Gastroesophageal sphincter (tissue), 4 donors: Measurements from ENCODE around the gene KCNH1. TPM values are rescaled to one million over a fixed set of nuclear protein-coding genes. Genes with fewer than 3 reads are reported as not detected.
"Not testable (repeated sequence)": the region's sequence is repeated elsewhere in the genome, so short reads cannot be mapped to it uniquely, and the experiment has no call there.

Experiments
- ATAC-seq: fragments of 150-250 bp; one replicate; pipeline ENCODE4 v1.9.1; 2016; ENCODE audit warnings: mild to moderate bottlenecking, moderate library complexity
- H3K27ac ChIP-seq, 4 donors: fragments of 200-600 bp; sonication (generic) in 3 of 4; 1 replicate in 3 of 4; 2 replicates in 1 of 4; pipeline ENCODE4 v1.5.1; 2016 to 2019
- H3K27me3 ChIP-seq: fragments of 200-600 bp; sonication (generic); one replicate; pipeline ENCODE4 v1.5.1; 2019
- H3K36me3 ChIP-seq, 2 donors: fragments of 200-600 bp; sonication (generic); one replicate each; pipeline ENCODE4 v1.5.1; 2019; ENCODE audit warnings: control low read depth in 1 of 2
- H3K4me1 ChIP-seq, 3 donors: fragments of 200-600 bp; sonication (generic); 1 replicate in 2 of 3; 2 replicates in 1 of 3; pipeline ENCODE4 v1.5.1; 2016 to 2019; ENCODE audit warnings: control low read depth in 2 of 3
- H3K4me3 ChIP-seq, 2 donors: fragments of 200-600 bp; sonication (generic); one replicate each; pipeline ENCODE4 v1.5.1; 2019; ENCODE audit warnings: mild to moderate bottlenecking in 1 of 2, moderate library complexity in 1 of 2
- H3K9me3 ChIP-seq, 3 donors: fragments of 200-600 bp; sonication (generic); one replicate each; pipeline ENCODE4 v1.5.1; 2017 to 2019; ENCODE audit warnings: control low read depth in 2 of 3
- EP300 ChIP-seq: sonication (generic); formaldehyde crosslinking; IDR thresholded peaks from one replicate; pipeline ENCODE4 v1.6.1; 2017; ENCODE audit warnings: antibody characterized with exemption, mild to moderate bottlenecking
- POLR2A ChIP-seq, 2 donors: fragments of 450-650 bp; IDR thresholded peaks; one replicate each; pipeline ENCODE4 v1.6.1; 2017; ENCODE audit warnings: antibody characterized with exemption in 2 of 2, mild to moderate bottlenecking in 2 of 2, moderate library complexity in 1 of 2
- POLR2AphosphoS5 ChIP-seq: sonication (generic); formaldehyde crosslinking; IDR thresholded peaks from one replicate; pipeline ENCODE4 v1.6.1; 2017; ENCODE audit warnings: antibody characterized with exemption
- WGBS, 2 donors: methylation state at CpG; one replicate each; pipeline ENCODE4 v1.1.5; 2018; ENCODE audit warnings: low coverage in 1 of 2; 5-methylcytosine and 5-hydroxymethylcytosine counted together
- total RNA-seq, 4 donors: library from RNA; depleted of rRNA; stranded (reverse); fragments of >200 nt; gene quantifications; one replicate each; pipeline ENCODE4 v1.1.0, GENCODE V29; 2016
- TF ChIP-seq, protein P1 (sequence below), 4 experiments: fragments of 200-600 bp in 2 of 4; fragments of 450-650 bp in 2 of 4; sonication (generic) in 1 of 4; IDR thresholded peaks; one replicate each; pipeline ENCODE4 v1.5.1; 2017 to 2019; ENCODE audit warnings: antibody characterized with exemption in 4 of 4, mild to moderate bottlenecking in 2 of 4, moderate library complexity in 2 of 4

Gene KCNH1
- total RNA-seq, 4 donors from 2014 or later = 0.15 to 2.3 (median 1.2) TPM

DNA sequence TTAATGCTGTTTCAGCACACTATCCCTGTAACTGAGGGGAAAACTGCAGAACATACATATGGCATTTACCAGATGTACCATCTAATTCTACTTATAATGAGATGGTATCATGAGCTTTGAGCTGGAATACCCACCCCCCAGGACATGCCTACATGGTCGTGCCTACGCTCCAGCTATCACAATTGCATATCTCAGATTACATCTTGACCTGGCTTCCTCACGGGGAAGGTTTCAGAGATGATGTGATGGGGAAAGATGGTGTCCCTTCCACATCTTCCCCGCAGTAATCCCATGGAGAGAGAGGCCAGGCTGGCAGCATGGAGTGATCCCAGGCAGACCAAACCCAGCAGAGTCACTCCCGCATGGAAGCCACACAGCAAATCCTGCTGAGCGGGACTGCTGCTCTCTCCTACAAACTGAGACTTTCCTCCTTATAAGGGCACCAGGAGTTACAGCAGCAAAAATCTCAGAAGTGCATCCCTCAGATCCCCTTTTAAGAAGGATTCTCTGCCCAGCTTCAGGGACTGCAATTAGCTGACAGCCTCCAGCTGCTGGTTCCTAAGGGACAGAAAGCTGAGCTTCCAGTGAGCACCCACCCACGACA is 67.1 kb downstream of the KCNH1 start:
- ATAC-seq = no peak
- no peaks in the 10 kb centered on the region for H3K36me3 ChIP-seq
- no peak overlapping the region for H3K4me3 ChIP-seq
- 48 to 60% methylated on average over 3 to 5 of the region's 7 CpGs for WGBS, 2 donors
- no peaks in the 10 kb centered on the region for H3K4me1 ChIP-seq
- TF ChIP-seq, protein P1, sequence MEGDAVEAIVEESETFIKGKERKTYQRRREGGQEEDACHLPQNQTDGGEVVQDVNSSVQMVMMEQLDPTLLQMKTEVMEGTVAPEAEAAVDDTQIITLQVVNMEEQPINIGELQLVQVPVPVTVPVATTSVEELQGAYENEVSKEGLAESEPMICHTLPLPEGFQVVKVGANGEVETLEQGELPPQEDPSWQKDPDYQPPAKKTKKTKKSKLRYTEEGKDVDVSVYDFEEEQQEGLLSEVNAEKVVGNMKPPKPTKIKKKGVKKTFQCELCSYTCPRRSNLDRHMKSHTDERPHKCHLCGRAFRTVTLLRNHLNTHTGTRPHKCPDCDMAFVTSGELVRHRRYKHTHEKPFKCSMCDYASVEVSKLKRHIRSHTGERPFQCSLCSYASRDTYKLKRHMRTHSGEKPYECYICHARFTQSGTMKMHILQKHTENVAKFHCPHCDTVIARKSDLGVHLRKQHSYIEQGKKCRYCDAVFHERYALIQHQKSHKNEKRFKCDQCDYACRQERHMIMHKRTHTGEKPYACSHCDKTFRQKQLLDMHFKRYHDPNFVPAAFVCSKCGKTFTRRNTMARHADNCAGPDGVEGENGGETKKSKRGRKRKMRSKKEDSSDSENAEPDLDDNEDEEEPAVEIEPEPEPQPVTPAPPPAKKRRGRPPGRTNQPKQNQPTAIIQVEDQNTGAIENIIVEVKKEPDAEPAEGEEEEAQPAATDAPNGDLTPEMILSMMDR (IDR thresholded peaks at IDR 0.05) = no peak
- TF ChIP-seq EP300 = no peak
- no peak for TF ChIP-seq POLR2AphosphoS5
- TF ChIP-seq POLR2A (IDR thresholded peaks at IDR 0.05) = no peak
- peaks cover 0 to 4% (median 0%) of the 10 kb centered on the region in 3 donors for H3K9me3 ChIP-seq
- no peak overlapping the region for H3K27ac ChIP-seq
- H3K27me3 ChIP-seq = no peaks in the 10 kb centered on the region

DNA sequence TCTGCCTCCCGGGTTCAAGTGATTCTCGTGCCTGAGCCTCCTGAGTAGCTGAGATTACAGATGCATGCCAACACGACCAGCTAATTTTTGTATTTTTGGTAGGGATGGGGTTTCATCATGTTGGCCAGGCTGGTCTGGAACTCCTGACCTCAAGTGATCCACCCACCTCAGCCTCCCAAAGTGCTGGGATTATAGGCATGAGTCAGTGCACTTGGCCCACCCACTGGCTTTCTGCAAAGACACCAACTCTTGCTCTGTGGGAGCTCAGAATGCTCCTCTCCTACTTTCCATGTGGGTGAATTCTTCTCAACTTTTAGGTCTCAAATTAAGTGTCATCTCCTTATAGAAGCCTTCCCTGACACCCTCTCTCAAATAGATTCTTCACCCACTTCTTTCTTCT is 92.1 kb downstream of the KCNH1 start:
- ATAC-seq, H3K27ac ChIP-seq, H3K9me3 ChIP-seq, H3K4me1 ChIP-seq, H3K27me3 ChIP-seq, H3K4me3 ChIP-seq, H3K36me3 ChIP-seq: not testable (repeated sequence)
- WGBS, 2 donors = 64 to 68% methylated on average over 3 of the region's 3 CpGs

DNA sequence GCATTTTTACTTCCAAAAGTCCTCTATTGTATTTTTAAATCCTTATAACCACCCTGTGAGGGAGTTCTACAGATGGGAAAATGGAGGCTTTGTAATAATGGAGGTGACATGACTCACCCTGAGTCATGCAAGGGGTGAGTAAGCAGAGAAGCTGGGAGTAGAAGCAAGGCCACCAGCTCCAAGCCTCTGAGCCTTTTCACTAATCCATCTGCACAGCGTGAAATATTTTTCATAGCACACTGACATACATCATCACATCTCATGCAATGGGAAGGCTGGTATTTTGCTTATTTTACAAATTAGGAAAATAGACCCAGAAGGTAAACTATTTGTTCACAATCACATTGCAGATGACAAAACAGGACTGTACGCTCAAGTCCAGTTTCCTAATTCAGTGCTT is 96.9 kb downstream of the KCNH1 start:
- Histone ChIP-seq H3K27ac (no peak overlapping the region), H3K36me3 (no peaks in the 10 kb centered on the region), H3K27me3 (no peaks in the 10 kb centered on the region), H3K4me3 (no peak overlapping the region), H3K4me1 (no peaks in the 10 kb centered on the region), H3K9me3 (no peaks in the 10 kb centered on the region)
- 55 to 70% methylated on average over 2 of the region's 2 CpGs for WGBS, 2 donors
- TF ChIP-seq EP300 (no peak), POLR2AphosphoS5 (no peak), POLR2A (IDR thresholded peaks at IDR 0.05) (no peak)
- TF ChIP-seq, protein P1 (IDR thresholded peaks at IDR 0.05) = no peak
- ATAC-seq = no peak

DNA sequence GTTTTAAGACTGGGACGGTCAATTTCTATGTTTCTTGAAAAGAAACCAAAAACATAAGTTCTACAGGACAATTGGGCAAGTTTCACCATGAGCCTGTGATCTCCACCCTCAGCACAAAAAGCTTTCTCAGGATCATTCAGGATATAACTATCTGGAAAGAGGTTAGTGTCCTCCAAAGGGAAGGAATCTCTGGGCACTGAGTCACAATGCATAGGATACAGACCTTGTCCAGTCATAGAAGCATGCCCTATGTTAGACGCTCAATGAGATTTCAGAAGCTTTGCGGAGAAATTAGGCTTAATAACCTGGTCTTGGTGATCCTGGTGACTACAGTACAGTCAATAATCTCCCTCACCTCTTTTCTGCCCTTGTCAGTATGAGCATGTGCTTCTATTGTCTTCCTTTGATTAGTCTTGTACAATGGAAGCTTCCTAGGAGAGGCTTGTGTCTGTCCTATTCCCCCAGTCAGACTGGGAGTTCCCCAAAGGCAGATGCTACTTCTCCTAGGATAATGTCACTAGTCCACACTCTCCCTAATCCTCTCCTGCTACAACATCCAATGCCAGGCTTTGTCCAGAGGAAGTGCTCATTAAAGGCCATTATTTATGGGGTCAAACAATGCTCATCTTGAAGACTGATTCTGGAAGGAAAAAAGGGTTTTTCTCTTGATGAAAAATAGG is 97.4 kb downstream of the KCNH1 start:
- no peak overlapping the region for H3K4me3 ChIP-seq
- no peaks in the 10 kb centered on the region for H3K9me3 ChIP-seq
- H3K27me3 ChIP-seq = no peaks in the 10 kb centered on the region
- WGBS, 2 donors = 95 to 100% methylated on average over 3 of the region's 3 CpGs
- no peaks in the 10 kb centered on the region for H3K4me1 ChIP-seq
- TF ChIP-seq EP300 (no peak), POLR2A (IDR thresholded peaks at IDR 0.05) (no peak), POLR2AphosphoS5 (no peak)
- TF ChIP-seq, protein P1 (IDR thresholded peaks at IDR 0.05) = no peak
- H3K27ac ChIP-seq = no peak overlapping the region
- no peak for ATAC-seq
- H3K36me3 ChIP-seq = no peaks in the 10 kb centered on the region

DNA sequence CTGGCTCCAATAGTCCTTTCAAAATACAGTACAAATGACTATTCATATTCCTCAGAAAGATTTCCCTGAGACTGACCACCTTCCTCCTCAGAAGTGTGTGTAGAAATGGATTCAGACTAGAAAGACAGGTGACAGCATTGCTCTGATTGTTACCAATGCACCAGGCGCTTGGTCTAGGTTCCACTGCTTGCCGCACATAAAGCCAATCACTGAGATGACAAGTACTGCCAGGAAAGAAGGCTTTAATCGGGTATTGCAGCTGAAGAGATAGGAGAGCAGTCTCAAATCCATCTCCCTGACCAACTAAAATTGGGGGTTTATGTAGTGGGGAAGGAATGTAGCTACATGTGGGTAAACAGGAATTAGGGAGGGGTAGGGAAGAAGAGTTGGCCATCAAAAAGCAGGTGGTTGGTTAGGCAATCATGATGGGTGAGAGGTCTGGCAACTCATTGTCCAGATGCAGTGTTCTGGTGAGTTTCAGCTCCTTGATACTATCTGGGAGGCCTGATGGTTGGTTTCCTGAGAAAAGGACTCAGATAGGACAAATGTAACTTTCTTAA is 98.0 kb downstream of the KCNH1 start:
- H3K4me3 ChIP-seq = no peak overlapping the region
- H3K36me3 ChIP-seq = no peaks in the 10 kb centered on the region
- no peaks in the 10 kb centered on the region for H3K9me3 ChIP-seq
- no peaks in the 10 kb centered on the region for H3K4me1 ChIP-seq
- 89 to 100% methylated on average over 3 of the region's 3 CpGs for WGBS, 2 donors
- TF ChIP-seq POLR2AphosphoS5 (no peak), POLR2A (IDR thresholded peaks at IDR 0.05) (no peak), EP300 (no peak)
- TF ChIP-seq, protein P1 (IDR thresholded peaks at IDR 0.05) = no peak
- no peak for ATAC-seq
- H3K27ac ChIP-seq = no peak overlapping the region
- no peaks in the 10 kb centered on the region for H3K27me3 ChIP-seq
